A673 (cell line): ENCODE results near the gene NIM1K. TPM values are rescaled to one million over a fixed set of nuclear protein-coding genes. Genes with fewer than 3 reads are reported as not detected.

Experiments
- BruUV-seq: library from RNA; stranded (reverse); fragments of 400-500 nt; replicated peaks from 2 replicates; lab custom pipeline; 2021; lab: Mats Ljungman, UMichigan
- CTCF ChIA-PET: fragments of 300-600 bp; sonication (Branson Sonifier 250); formaldehyde crosslinking; loops from one replicate; lab custom pipeline; 2022; ENCODE audit warnings: antibody characterized with exemption; lab: Charles Lee
- POLR2A ChIA-PET: fragments of 300-600 bp; sonication (Branson Sonifier 250); formaldehyde crosslinking; loops from one replicate; lab custom pipeline; 2022; ENCODE audit warnings: antibody characterized with exemption; ENCODE audit not compliant: low non-redundant PET; lab: Charles Lee
- DNase-seq: peaks from one replicate; pipeline ENCODE4 v3.0.0-alpha.2; 2015; ENCODE audit warnings: low spot score
- H3K27ac ChIP-seq: fragments of 200-600 bp; sonication (generic); 2 replicates; pipeline ENCODE4 v1.5.1; 2016; ENCODE audit warnings: mixed run types, low read depth, mild to moderate bottlenecking, mixed read lengths, antibody characterized with exemption, low read length; ENCODE audit not compliant: poor library complexity, severe bottlenecking
- H3K27me3 ChIP-seq: fragments of 200-600 bp; sonication (generic); replicated peaks from 2 replicates; pipeline ENCODE4 v1.6.1; 2017; ENCODE audit warnings: mixed run types, low read depth, mild to moderate bottlenecking, mixed read lengths, antibody characterized with exemption, low read length; ENCODE audit not compliant: insufficient read depth, poor library complexity
- H3K36me3 ChIP-seq: fragments of 200-600 bp; sonication (generic); 2 replicates; pipeline ENCODE4 v1.6.1; 2016; ENCODE audit warnings: mixed run types, mild to moderate bottlenecking, mixed read lengths, antibody characterized with exemption, low read length; ENCODE audit not compliant: insufficient read depth, poor library complexity, severe bottlenecking
- H3K4me1 ChIP-seq: fragments of 200-600 bp; sonication (generic); 2 replicates; pipeline ENCODE4 v1.6.1; 2017; ENCODE audit warnings: mixed run types, mild to moderate bottlenecking, mixed read lengths, antibody characterized with exemption, low read length; ENCODE audit not compliant: insufficient read depth, poor library complexity, severe bottlenecking
- H3K4me3 ChIP-seq: fragments of 200-600 bp; sonication (generic); 2 replicates; pipeline ENCODE4 v1.5.1; 2016; ENCODE audit warnings: low read depth, mixed run types, mild to moderate bottlenecking, mixed read lengths, low read length; ENCODE audit not compliant: poor library complexity, severe bottlenecking
- H3K9me3 ChIP-seq: fragments of 200-600 bp; sonication (generic); 2 replicates; pipeline ENCODE4 v1.6.1; 2016; ENCODE audit warnings: mixed run types, low read depth, mild to moderate bottlenecking, mixed read lengths, antibody characterized with exemption, low read length; ENCODE audit not compliant: poor library complexity, severe bottlenecking
- EZH2 ChIP-seq: fragments of 200-600 bp; sonication (generic); IDR thresholded peaks from 2 replicates; pipeline ENCODE4 v1.6.1; 2017; ENCODE audit warnings: borderline replicate concordance, low read depth, mild to moderate bottlenecking, mixed read lengths, antibody characterized with exemption, low read length; ENCODE audit not compliant: poor library complexity, severe bottlenecking
- intact Hi-C: fragments of 100-400 bp; cut with micrococcal nuclease; formaldehyde crosslinking; loops from one replicate; pipeline ENCODE4 v1.10.0; 2022; ENCODE audit not compliant: unreplicated experiment
- total RNA-seq: library from RNA; stranded (reverse); gene quantifications from 2 replicates; pipeline ENCODE4 v1.2.3, GENCODE V29; 2021
- TF ChIP-seq, protein P1 (sequence below): fragments of 300-800, 200-600 bp; sonication (generic); conservative IDR thresholded peaks from 2 replicates; pipeline ENCODE4 v1.5.1; 2017; ENCODE audit warnings: low read depth, mild to moderate bottlenecking, antibody characterized with exemption, low read length, moderate library complexity, mixed read lengths

Gene NIM1K
- total RNA-seq, 1 experiment from 2014 or later = 0.41 TPM

- Histone ChIP-seq H3K27me3 (no peaks in the 10 kb centered on the region), H3K36me3 (no peaks in the 10 kb centered on the region), H3K9me3 (no peaks in the 10 kb centered on the region), H3K4me3 (no peak overlapping the region), H3K27ac (no peak overlapping the region), H3K4me1 (no peaks in the 10 kb centered on the region)
- intact Hi-C loops = no loop called here
- ChIA-PET POLR2A (no interaction called here), CTCF (no interaction called here)
- TF ChIP-seq, protein P1, sequence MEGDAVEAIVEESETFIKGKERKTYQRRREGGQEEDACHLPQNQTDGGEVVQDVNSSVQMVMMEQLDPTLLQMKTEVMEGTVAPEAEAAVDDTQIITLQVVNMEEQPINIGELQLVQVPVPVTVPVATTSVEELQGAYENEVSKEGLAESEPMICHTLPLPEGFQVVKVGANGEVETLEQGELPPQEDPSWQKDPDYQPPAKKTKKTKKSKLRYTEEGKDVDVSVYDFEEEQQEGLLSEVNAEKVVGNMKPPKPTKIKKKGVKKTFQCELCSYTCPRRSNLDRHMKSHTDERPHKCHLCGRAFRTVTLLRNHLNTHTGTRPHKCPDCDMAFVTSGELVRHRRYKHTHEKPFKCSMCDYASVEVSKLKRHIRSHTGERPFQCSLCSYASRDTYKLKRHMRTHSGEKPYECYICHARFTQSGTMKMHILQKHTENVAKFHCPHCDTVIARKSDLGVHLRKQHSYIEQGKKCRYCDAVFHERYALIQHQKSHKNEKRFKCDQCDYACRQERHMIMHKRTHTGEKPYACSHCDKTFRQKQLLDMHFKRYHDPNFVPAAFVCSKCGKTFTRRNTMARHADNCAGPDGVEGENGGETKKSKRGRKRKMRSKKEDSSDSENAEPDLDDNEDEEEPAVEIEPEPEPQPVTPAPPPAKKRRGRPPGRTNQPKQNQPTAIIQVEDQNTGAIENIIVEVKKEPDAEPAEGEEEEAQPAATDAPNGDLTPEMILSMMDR = no peak
- TF ChIP-seq EZH2 = no peak
- DNase-seq = no peak
- no TSS peak for BruUV-seq
These were observed 29.5 kb downstream of the NIM1K start for GRCh38 chr5:43221502-43221901.

- ChIA-PET POLR2A (no interaction called here), CTCF (no interaction called here)
- Histone ChIP-seq H3K27me3 (no peaks in the 10 kb centered on the region), H3K4me1 (no peaks in the 10 kb centered on the region), H3K36me3 (no peaks in the 10 kb centered on the region), H3K27ac (no peak overlapping the region), H3K9me3 (no peaks in the 10 kb centered on the region), H3K4me3 (no peak overlapping the region)
- DNase-seq = no peak
- TF ChIP-seq, protein P1 = no peak
- no peak for TF ChIP-seq EZH2
- intact Hi-C loops = no loop called here
- no TSS peak for BruUV-seq
These were observed 33.7 kb downstream of the NIM1K start for GRCh38 chr5:43225649-43226245.

GRCh38 chr5:43227655-43228054, 35.6 kb downstream of the NIM1K start:
- peak; percentile 46 for DNase-seq
- intact Hi-C loops = loop anchor here (1.0 kb wide), 1 partner anchor 162 kb away; no protein-coding TSS in a partner anchor
- no peak overlapping the region for H3K4me3 ChIP-seq
- ChIA-PET POLR2A (no interaction called here), CTCF (no interaction called here)
- no peaks in the 10 kb centered on the region for H3K27me3 ChIP-seq
- no TSS peak for BruUV-seq
- no peaks in the 10 kb centered on the region for H3K9me3 ChIP-seq
- H3K36me3 ChIP-seq = no peaks in the 10 kb centered on the region
- no peak for TF ChIP-seq EZH2
- TF ChIP-seq, protein P1 = no peak; the same call in 1 of the 2 replicates
- H3K27ac ChIP-seq = no peak overlapping the region
- no peaks in the 10 kb centered on the region for H3K4me1 ChIP-seq
